A204.1 (cell line): Measurements from ENCODE around the gene MYT1.
"Not testable (repeated sequence)": the region's sequence is repeated elsewhere in the genome, so short reads cannot be mapped to it uniquely, and the experiment has no call there.

Experiments used
- FAIRE-seq: peaks from 2 replicates; lab custom pipeline; 2012; peaks lifted over from hg19 to GRCh38; lab: Jason Lieb, UNC

Gene MYT1

DNA sequence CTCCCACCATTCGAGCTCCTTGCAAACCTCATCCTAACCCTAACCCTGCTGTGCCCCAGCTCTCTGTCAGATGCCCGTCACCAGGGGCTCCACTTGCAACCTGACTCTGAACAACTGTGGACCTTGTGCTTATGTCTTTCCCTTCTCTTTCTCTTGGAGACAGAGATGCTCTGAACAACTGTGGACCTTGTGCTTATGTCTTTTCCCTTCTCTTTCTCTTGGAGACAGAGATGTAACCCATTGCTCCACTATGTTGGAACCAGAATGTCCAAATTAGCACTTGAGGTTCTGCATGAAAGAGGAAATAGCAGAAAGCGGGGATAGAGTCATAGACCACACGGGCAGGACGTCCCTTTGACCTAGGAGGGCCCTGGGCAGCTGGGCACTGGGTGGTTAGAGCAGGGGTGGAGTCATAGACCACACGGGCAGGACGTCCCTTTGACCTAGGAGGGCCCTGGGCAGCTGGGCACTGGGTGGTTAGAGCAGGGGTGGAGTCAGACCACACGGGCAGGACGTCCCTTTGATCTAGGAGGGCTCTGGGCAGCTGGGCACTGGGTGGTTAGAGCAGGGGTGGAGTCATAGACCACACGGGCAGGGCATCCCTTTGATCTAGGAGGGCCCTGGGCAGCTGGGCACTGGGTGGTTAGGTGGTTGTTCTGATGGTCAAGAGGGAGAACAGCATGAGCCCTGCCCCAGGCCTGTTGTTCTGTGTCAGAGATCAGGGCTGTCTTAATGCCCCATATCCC is 113.5 kb downstream of the MYT1 start:
- FAIRE-seq: no peak

- FAIRE-seq: no peak
These were observed 114.0 kb downstream of the MYT1 start for GRCh38 chr20:64278317-64278681.

- no peak for FAIRE-seq
These were observed 115.7 kb downstream of the MYT1 start for GRCh38 chr20:64279826-64280459.

DNA sequence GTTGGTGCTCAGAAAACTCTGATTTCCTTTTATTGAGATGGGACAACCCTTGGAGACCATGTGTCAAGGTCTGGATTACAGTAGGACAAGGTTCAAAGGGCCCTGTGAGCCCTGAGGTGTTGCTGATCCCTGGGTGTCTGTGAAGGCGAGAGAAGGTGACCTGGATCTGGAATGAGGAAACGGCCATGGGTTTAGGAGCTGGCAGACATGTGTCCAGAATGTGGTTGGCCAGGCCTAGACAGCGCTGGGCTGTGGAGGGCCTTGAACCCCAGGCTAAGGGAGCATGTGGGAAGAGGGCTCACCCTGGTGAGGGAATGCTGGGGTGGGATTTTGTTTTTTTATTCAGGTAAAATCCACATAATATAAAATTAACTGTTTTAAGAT is 116.2 kb downstream of the MYT1 start:
- FAIRE-seq: no peak

GRCh38 chr20:64283646-64284045 is 119.4 kb downstream of the MYT1 start:
- no peak for FAIRE-seq

DNA sequence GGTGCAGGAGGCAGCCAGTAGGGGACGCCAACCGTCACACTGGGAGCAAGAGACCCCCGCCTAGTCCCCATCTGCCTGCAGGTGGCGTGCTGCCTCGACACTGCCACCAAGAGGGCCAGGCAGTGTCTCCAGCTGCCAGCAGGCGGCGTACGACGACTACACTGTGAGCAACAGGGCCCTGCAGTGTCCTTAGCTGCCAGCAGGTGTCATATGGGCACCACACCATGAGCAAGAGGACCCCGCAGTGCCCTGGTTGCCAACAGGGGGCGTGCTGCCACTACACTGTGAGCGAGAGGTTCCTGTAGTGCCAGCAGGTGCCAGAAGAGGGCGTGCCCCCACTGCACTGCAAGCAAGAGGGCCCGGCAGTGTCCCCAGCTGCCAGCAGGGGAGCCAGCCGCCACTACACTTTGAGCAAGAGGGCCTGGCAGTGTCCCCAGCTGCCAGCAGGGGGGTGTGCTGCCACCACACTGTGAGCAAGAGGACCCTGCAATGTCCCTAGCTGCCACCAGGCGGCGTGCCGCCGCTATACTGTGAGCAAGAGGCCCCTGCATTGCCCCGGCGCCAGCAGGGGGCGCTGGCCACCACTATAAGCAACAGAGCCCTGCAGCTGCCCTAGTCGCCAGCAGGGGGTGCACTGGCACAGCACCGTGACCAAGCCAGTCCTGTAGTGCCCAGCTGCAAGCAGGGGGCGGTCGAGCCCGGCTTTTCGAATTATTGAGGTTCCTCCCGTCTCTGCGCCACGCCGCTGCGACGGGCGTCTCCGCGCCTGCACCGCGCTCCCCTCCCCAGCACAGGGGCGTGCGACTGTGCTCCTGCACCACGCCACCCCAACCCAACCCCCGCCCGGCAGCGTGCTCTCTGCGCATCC is 121.6 kb downstream of the MYT1 start:
- not testable (repeated sequence) for FAIRE-seq

GRCh38 chr20:64286447-64287263 is 122.4 kb downstream of the MYT1 start:
- not testable (repeated sequence) for FAIRE-seq

DNA sequence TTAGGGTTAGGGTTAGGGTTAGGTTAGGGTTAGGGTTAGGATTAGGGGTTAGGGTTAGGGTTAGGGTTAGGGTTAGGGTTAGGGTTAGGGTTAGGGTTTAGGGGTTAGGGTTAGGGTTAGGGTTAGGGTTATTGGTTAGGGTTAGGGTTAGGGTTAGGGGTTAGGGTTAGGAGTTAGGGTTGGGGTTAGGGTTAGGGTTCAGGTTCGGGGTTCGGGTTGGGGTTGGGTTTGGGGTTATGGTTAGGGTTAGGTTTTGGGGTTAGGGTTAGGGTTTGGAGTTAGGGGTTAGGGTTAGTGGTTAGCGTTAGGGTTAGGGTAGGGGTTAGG is 123.0 kb downstream of the MYT1 start:
- FAIRE-seq: not testable (repeated sequence)
